Body of pancreas (tissue), 4 donors: ENCODE results near the gene SLC6A17. TPM values are rescaled to one million over a fixed set of nuclear protein-coding genes. Genes with fewer than 3 reads are reported as not detected.

Source experiments
- ATAC-seq: fragments of 150-250 bp; one replicate; pipeline ENCODE4 v1.9.1; 2016
- DNase-seq, 4 donors: peaks; one replicate each; pipeline ENCODE4 v3.0.0-alpha.2; 2019
- H3K27ac ChIP-seq, 4 donors: fragments of 200-600 bp; sonication (generic); 1 replicate in 3 of 4; 2 replicates in 1 of 4; pipeline versions ENCODE4 v1.5.1 to v1.6.1; 2016 to 2019; ENCODE audit warnings: mild to moderate bottlenecking in 1 of 4, mixed read lengths in 1 of 4, moderate library complexity in 1 of 4
- H3K27me3 ChIP-seq, 2 donors: fragments of 200-600 bp; sonication (generic); one replicate each; pipeline ENCODE4 v1.6.0; 2016; ENCODE audit warnings: mild to moderate bottlenecking in 1 of 2
- H3K36me3 ChIP-seq, 2 donors: fragments of 200-600 bp; sonication (generic); replicated peaks in 1 of 2; 2 replicates each; pipeline ENCODE4 v1.5.1; 2016; ENCODE audit warnings: low read depth in 2 of 2; ENCODE audit not compliant: insufficient read depth in 1 of 2
- H3K4me1 ChIP-seq: fragments of 200-600 bp; sonication (generic); one replicate; pipeline ENCODE4 v1.6.0; 2016
- H3K4me3 ChIP-seq, 2 donors: fragments of 200-600 bp; sonication (generic); 1 replicate in 1 of 2; 2 replicates in 1 of 2; pipeline ENCODE4 v1.5.1; 2016 to 2019
- H3K9me3 ChIP-seq, 3 donors: fragments of 200-600 bp; sonication (generic); 1 replicate in 2 of 3; 2 replicates in 1 of 3; pipeline ENCODE4 v1.5.1; 2016
- CTCF ChIP-seq, 7 experiments: fragments of 450-650 bp in 4 of 7; fragments of 200-600 bp in 3 of 7; sonication (generic) in 3 of 7; IDR thresholded peaks; one replicate each; pipeline ENCODE4 v1.5.1; 2016 to 2019; ENCODE audit warnings: antibody characterized with exemption in 7 of 7
- POLR2A ChIP-seq, 3 donors: fragments of 450-650 bp; IDR thresholded peaks; one replicate each; pipeline ENCODE4 v1.6.1; 2016; ENCODE audit warnings: antibody characterized with exemption in 3 of 3, mild to moderate bottlenecking in 2 of 3
- WGBS, 2 donors: methylation state at CpG; one replicate each; pipeline ENCODE4 v1.1.5; 2017; 5-methylcytosine and 5-hydroxymethylcytosine counted together
- intact Hi-C: fragments of 100-400 bp; cut with DNase I; formaldehyde crosslinking; loops from one replicate; pipeline ENCODE4 v1.15.1; 2023
- total RNA-seq, 2 donors: library from RNA; depleted of rRNA; stranded (reverse); fragments of >200 nt; gene quantifications; one replicate each; pipeline ENCODE4 v1.1.0, GENCODE V29; 2016

Gene SLC6A17
- total RNA-seq, 2 donors from 2014 or later: 0.52 to 0.99 TPM

GRCh38 chr1:110123224-110123623 is 27.1 kb upstream of the SLC6A17 start:
- Histone ChIP-seq H3K27ac (no peak overlapping the region), H3K27me3 (no peaks in the 10 kb centered on the region), H3K9me3 (no peaks in the 10 kb centered on the region), H3K4me1 (no peaks in the 10 kb centered on the region), H3K4me3 (no peak overlapping the region), H3K36me3 (no peaks in the 10 kb centered on the region)
- intact Hi-C loops: no loop called here
- no peak for DNase-seq
- no peak for TF ChIP-seq POLR2A (IDR thresholded peaks at IDR 0.05)
- TF ChIP-seq CTCF (IDR thresholded peaks at IDR 0.05): no peak
- 60 to 65% methylated on average over 3 of the region's 3 CpGs for WGBS, 2 donors
- ATAC-seq: no peak

- intact Hi-C loops: no loop called here
- 93 to 97% methylated on average over 4 of the region's 4 CpGs for WGBS, 2 donors
- no peaks in the 10 kb centered on the region for H3K9me3 ChIP-seq
Measured at GRCh38 chr1:110125810-110126209, 24.5 kb upstream of the SLC6A17 start.

GRCh38 chr1:110130113-110130591 is 20.1 kb upstream of the SLC6A17 start:
- H3K36me3 ChIP-seq: no peaks in the 10 kb centered on the region
- no peaks in the 10 kb centered on the region for H3K27me3 ChIP-seq
- peak in 5 of 7 experiments; percentile 18 to 26 (median 22) for TF ChIP-seq CTCF (IDR thresholded peaks at IDR 0.05)
- TF ChIP-seq POLR2A (IDR thresholded peaks at IDR 0.05): no peak
- H3K27ac ChIP-seq: no peak overlapping the region
- intact Hi-C loops: no loop called here
- 4 to 12% methylated on average over 20 to 30 of the region's 31 CpGs for WGBS, 2 donors
- no peaks in the 10 kb centered on the region for H3K9me3 ChIP-seq
- peaks cover 11% of the 10 kb centered on the region for H3K4me1 ChIP-seq
- H3K4me3 ChIP-seq: no peak overlapping the region
- peak in 2 of 4 donors; percentile 36 to 38 for DNase-seq
- peak; percentile 47 for ATAC-seq

More at GRCh38 chr1:110125810-110126209, 24.5 kb upstream of the SLC6A17 start:
- Histone ChIP-seq H3K4me3 (no peak overlapping the region), H3K36me3 (no peaks in the 10 kb centered on the region), H3K4me1 (peaks cover 6% of the 10 kb centered on the region), H3K27me3 (no peaks in the 10 kb centered on the region), H3K27ac (no peak overlapping the region)
- TF ChIP-seq POLR2A (IDR thresholded peaks at IDR 0.05): no peak
- TF ChIP-seq CTCF (IDR thresholded peaks at IDR 0.05): no peak
- DNase-seq (no peak), ATAC-seq (no peak)

- H3K27me3 ChIP-seq: no peaks in the 10 kb centered on the region
- DNase-seq (no peak), ATAC-seq (no peak)
- no peak overlapping the region for H3K27ac ChIP-seq
- WGBS, 2 donors: 72 to 75% methylated on average over 7 of the region's 7 CpGs
- TF ChIP-seq CTCF (IDR thresholded peaks at IDR 0.05) (no peak), POLR2A (IDR thresholded peaks at IDR 0.05) (no peak)
- H3K4me3 ChIP-seq: no peak overlapping the region
- peaks cover 16% of the 10 kb centered on the region for H3K4me1 ChIP-seq
- no peaks in the 10 kb centered on the region for H3K36me3 ChIP-seq
- no peaks in the 10 kb centered on the region for H3K9me3 ChIP-seq
- intact Hi-C loops: no loop called here
Measured at GRCh38 chr1:110130989-110131388, 19.3 kb upstream of the SLC6A17 start.

- intact Hi-C loops: no loop called here
- no peak overlapping the region for H3K4me3 ChIP-seq
- no peak for TF ChIP-seq CTCF (IDR thresholded peaks at IDR 0.05)
- TF ChIP-seq POLR2A (IDR thresholded peaks at IDR 0.05): no peak
Measured at GRCh38 chr1:110132682-110133081, 17.6 kb upstream of the SLC6A17 start.

More at GRCh38 chr1:110132682-110133081, 17.6 kb upstream of the SLC6A17 start:
- peaks cover 16% of the 10 kb centered on the region for H3K4me1 ChIP-seq
- no peak overlapping the region for H3K27ac ChIP-seq
- peaks cover 0 to 4% of the 10 kb centered on the region in 2 donors for H3K27me3 ChIP-seq
- no peak for DNase-seq
- no peaks in the 10 kb centered on the region for H3K36me3 ChIP-seq
- H3K9me3 ChIP-seq: no peaks in the 10 kb centered on the region
- ATAC-seq: no peak
